K562 (cell line): ENCODE measurements around the gene PPP6R1. TPM values are rescaled to one million over a fixed set of nuclear protein-coding genes. Genes with fewer than 3 reads are reported as not detected.

Source experiments
- ATAC-seq: fragments of 200-7000 bp; cut with Tn5 transposase; 3 replicates; pipeline ENCODE4 v1.9.1; 2020; ENCODE audit warnings: moderate library complexity
- BruUV-seq: library from RNA; stranded (reverse); fragments of 400-500 nt; replicated peaks from 2 replicates; lab custom pipeline; 2021; lab: Mats Ljungman, UMichigan
- CTCF ChIA-PET: fragments of 300-600 bp; formaldehyde crosslinking; extraction: SDS; loops from one replicate; lab custom pipeline; 2021; ENCODE audit warnings: low intra/inter-chr PET ratio; lab: Yijun Ruan, JAX
- POLR2A ChIA-PET: fragments of 300-600, 350-650 bp; sonication (Branson Sonifier 250); formaldehyde crosslinking; extraction: SDS; loops from one replicate; lab custom pipeline; 2021; ENCODE audit warnings: antibody characterized with exemption, inconsistent platforms; lab: Yijun Ruan, JAX
- DNase-seq, 4 experiments: peaks; one replicate each; pipeline versions ENCODE4 v3.0.0 to v3.0.0-alpha.2; 2011 to 2018; ENCODE audit warnings: low spot score in 3 of 4, mixed read lengths in 3 of 4; ENCODE audit errors: extremely low read depth in 1 of 4
- FAIRE-seq: peaks from 2 replicates; lab custom pipeline; 2011; peaks lifted over from hg19 to GRCh38; lab: Jason Lieb, UNC
- H2AFZ ChIP-seq: 2 replicates; pipeline ENCODE4 v1.6.0; 2011; ENCODE audit warnings: low read depth, low read length, control low read depth, inconsistent platforms
- H3K27ac ChIP-seq: fragments of 200-600 bp; 3 replicates; pipeline ENCODE4 v1.8.0; 2011; ENCODE audit warnings: low read depth, mild to moderate bottlenecking, control low read depth, inconsistent platforms, low read length, moderate library complexity, mixed read lengths; ENCODE audit errors: extremely low read depth
- H3K27me3 ChIP-seq, 2 experiments: fragments of 300-600 bp in 1 of 2; 2 replicates in 1 of 2; 3 replicates in 1 of 2; pipeline versions ENCODE4 v1.6.0 to v1.8.0; 2011; ENCODE audit warnings: inconsistent platforms in 2 of 2, low read length in 2 of 2, mild to moderate bottlenecking in 1 of 2, mixed read lengths in 1 of 2, moderate library complexity in 1 of 2; ENCODE audit not compliant: control insufficient read depth in 2 of 2, insufficient read depth in 2 of 2
- H3K36me3 ChIP-seq: fragments of 300-600 bp; 3 replicates; pipeline ENCODE4 v1.8.0; 2011; ENCODE audit warnings: mild to moderate bottlenecking, low read length, inconsistent platforms; ENCODE audit not compliant: control insufficient read depth, insufficient read depth
- H3K4me1 ChIP-seq, 2 experiments: fragments of 200-600 bp in 1 of 2; replicated peaks in 1 of 2; 2 replicates in 1 of 2; 3 replicates in 1 of 2; pipeline versions ENCODE4 v1.5.1 to v1.8.0; 2011; ENCODE audit warnings: inconsistent platforms in 2 of 2, low read length in 2 of 2, mild to moderate bottlenecking in 1 of 2, mixed read lengths in 1 of 2, moderate library complexity in 1 of 2; ENCODE audit not compliant: control insufficient read depth in 2 of 2, insufficient read depth in 2 of 2
- H3K4me2 ChIP-seq: 2 replicates; pipeline ENCODE4 v1.6.1; 2011; ENCODE audit warnings: low read length, control low read depth, inconsistent platforms, mixed read lengths; ENCODE audit not compliant: insufficient read depth
- H3K4me3 ChIP-seq: fragments of 200-600 bp; sonication (generic), shearing (Covaris generic); 2 replicates; pipeline ENCODE4 v1.5.1; 2016; ENCODE audit warnings: control low read depth, inconsistent platforms
- H3K79me2 ChIP-seq: fragments of 200-600 bp; 3 replicates; pipeline ENCODE4 v1.8.0; 2011; ENCODE audit warnings: low read length, inconsistent platforms; ENCODE audit not compliant: control insufficient read depth, insufficient read depth
- H3K9ac ChIP-seq, 2 experiments: 2 replicates each; pipeline versions ENCODE4 v1.6.0 to v1.6.1; 2011; ENCODE audit warnings: low read depth in 2 of 2, low read length in 2 of 2, control low read depth in 1 of 2, inconsistent platforms in 1 of 2, mild to moderate bottlenecking in 1 of 2, mixed read lengths in 1 of 2; ENCODE audit not compliant: insufficient read depth in 1 of 2
- H3K9me1 ChIP-seq: one replicate; pipeline ENCODE4 v1.6.0; 2011; ENCODE audit warnings: inconsistent platforms, mild to moderate bottlenecking, low read length, moderate library complexity; ENCODE audit not compliant: control insufficient read depth, insufficient read depth
- H3K9me3 ChIP-seq: replicated peaks from 2 replicates; pipeline ENCODE4 v1.5.1; 2011; ENCODE audit warnings: low read depth, low read length, inconsistent platforms; ENCODE audit not compliant: control insufficient read depth, insufficient read depth
- H4K20me1 ChIP-seq: replicated peaks from 2 replicates; pipeline ENCODE4 v1.6.1; 2011; ENCODE audit warnings: low read length, inconsistent platforms, mixed read lengths; ENCODE audit not compliant: control insufficient read depth, insufficient read depth
- CBFA2T3 ChIP-seq: fragments of 450-650 bp; IDR thresholded peaks from 2 replicates; pipeline ENCODE4 v1.6.1; 2017
- CBFB ChIP-seq: sonication (generic); formaldehyde crosslinking; IDR thresholded peaks from 2 replicates; pipeline ENCODE4 v1.4.0; 2020; ENCODE audit warnings: mild to moderate bottlenecking, missing genetic modification reagents
- CTCFL ChIP-seq: IDR thresholded peaks from 2 replicates; pipeline ENCODE4 v1.6.1; 2011; ENCODE audit warnings: borderline replicate concordance, low read depth, mild to moderate bottlenecking, moderate library complexity, low read length; ENCODE audit not compliant: insufficient read depth, poor library complexity, severe bottlenecking
- CUX1 ChIP-seq: fragments of 200-800 bp; sonication (Bioruptor generic); IDR thresholded peaks from 2 replicates; pipeline ENCODE4 v1.6.1; 2016; ENCODE audit warnings: missing genetic modification characterization, missing compliant biosample characterization
- PHF8 ChIP-seq: fragments of 200-600 bp; sonication (generic); IDR thresholded peaks from 2 replicates; pipeline ENCODE4 v1.6.1; 2012; ENCODE audit warnings: mixed run types, mild to moderate bottlenecking, inconsistent platforms, low read length, moderate library complexity, borderline replicate concordance
- POLR2AphosphoS5 ChIP-seq: IDR thresholded peaks from 2 replicates; pipeline ENCODE4 v1.6.1; 2011; ENCODE audit warnings: mild to moderate bottlenecking, low read depth, low read length, moderate library complexity; ENCODE audit not compliant: control insufficient read depth, insufficient read depth
- POLR2G ChIP-seq: fragments of 200-400 bp; formaldehyde crosslinking; IDR thresholded peaks from 2 replicates; pipeline ENCODE4 v1.6.1; 2017; ENCODE audit warnings: low read depth, mild to moderate bottlenecking, antibody characterized with exemption, low read length, moderate library complexity
- ZC3H11A ChIP-seq: IDR thresholded peaks from 2 replicates; pipeline ENCODE4 v1.6.1; 2012; ENCODE audit warnings: low read depth, low read length, improper control_type of control experiment
- ZKSCAN3 ChIP-seq: fragments of 250-450 bp; sonication (Bioruptor Pico); IDR thresholded peaks from 2 replicates; pipeline ENCODE4 v1.4.0; 2020
- WGBS: fragments of 100-300 bp; shearing (Covaris generic); methylation state at CpG from one replicate; pipeline ENCODE4 v1.1.6; 2016; ENCODE audit warnings: low coverage, mixed read lengths; ENCODE audit not compliant: insufficient coverage; ENCODE audit errors: missing lambda C conversion rate; 5-methylcytosine and 5-hydroxymethylcytosine counted together
- in situ Hi-C: fragments of 300-500 bp; cut with MboI; formaldehyde crosslinking; loops from 4 replicates; pipeline ENCODE4 v1.15.0; 2018; ENCODE audit warnings: inconsistent platforms, mixed read lengths
- intact Hi-C: fragments of 100-400 bp; cut with micrococcal nuclease; formaldehyde crosslinking; loops from 2 replicates; pipeline ENCODE4 v1.14.2; 2022
- polyA plus RNA-seq, 8 experiments: library from polyadenylated mRNA; depleted of rRNA in 4 of 8; stranded (reverse) in 5 of 8; unstranded in 3 of 8; fragments of >200 nt; fragmentation: Nextera tagmentation in 2 of 8; fragmentation: Illumina TruSeq in 1 of 8; extraction: Ambion mirVana in 2 of 8; extraction: Trizol in 1 of 8; gene quantifications; 2 replicates each; pipeline versions ENCODE4 v1.2.1 to v1.2.3, GENCODE V29; 2011 to 2014; ENCODE audit warnings: inconsistent platforms in 1 of 8, missing spikeins in 1 of 8
- total RNA-seq, 7 experiments: library from RNA; depleted of rRNA in 6 of 7; stranded (reverse); fragments of >200 nt in 6 of 7; fragmentation: Illumina TruSeq in 2 of 7; extraction: Trizol in 2 of 7; gene quantifications; 2 replicates each; pipeline versions ENCODE4 v1.2.1 to v1.2.3, GENCODE V29; 2011 to 2021; ENCODE audit warnings: low replicate concordance in 1 of 7
- TF ChIP-seq, protein P1 (sequence below): fragments of 450-650 bp; IDR thresholded peaks from 2 replicates; pipeline ENCODE4 v1.6.1; 2016; ENCODE audit warnings: antibody characterized with exemption

PPP6R1 gene
- total and polyA plus RNA-seq, 9 of the 15 experiments (the other 6 are each of a cell fraction or from before 2014, with no cell fraction given) = 0.48 to 135 (median 37.2) TPM

GRCh38 chr19:55246462-55247451 lies 12.1 kb downstream of the PPP6R1 start:
- FAIRE-seq (peak; percentile 26), ATAC-seq (no peak), DNase-seq (peak in 2 of 4 experiments; percentile 51 to 53)
- in situ Hi-C loops (no loop called here), intact Hi-C loops (no loop called here)
- no peaks in the 10 kb centered on the region; a peak in 1 of 5 replicates for H3K27me3 ChIP-seq
- peaks cover 92% of the 10 kb centered on the region for H3K36me3 ChIP-seq
- BruUV-seq = no TSS peak
- peaks cover 5 to 35% of the 10 kb centered on the region in 2 experiments; a peak in 4 of 5 replicates for H3K4me1 ChIP-seq
- CTCF ChIA-PET = no interaction called here
- peak overlapping the region in 1 of 2 experiments; percentile 68; a peak in 2 of 4 replicates for H3K9ac ChIP-seq
- no peak overlapping the region for H3K4me2 ChIP-seq
- H2AFZ ChIP-seq = no peak overlapping the region
- H3K4me3 ChIP-seq = no peak overlapping the region
- WGBS = 79% methylated on average over 35 of the region's 40 CpGs
- H3K79me2 ChIP-seq = peaks cover 47% of the 10 kb centered on the region
- no peak overlapping the region for H3K27ac ChIP-seq
- H3K9me3 ChIP-seq = no peaks in the 10 kb centered on the region
- H3K9me1 ChIP-seq = peaks cover 3% of the 10 kb centered on the region
- POLR2A ChIA-PET = interaction anchor here (0.5 to 2.9 kb wide), 7 partner anchors 10 to 160 kb away, joined by 3 to 26 read pairs (median 3); partner anchors contain the start of gene PPP6R1
- peaks cover 47% of the 10 kb centered on the region for H4K20me1 ChIP-seq
- TF ChIP-seq CBFA2T3 (peak; percentile 42), POLR2G (peak; percentile 53), CBFB (no peak), ZC3H11A (no peak), POLR2AphosphoS5 (0 out of 2 replicates have a peak, but pooled peaks have one; percentile 13), CUX1 (no peak), CTCFL (no peak), PHF8 (no peak), ZKSCAN3 (CRISPR knock-in tag) (no peak)
- TF ChIP-seq, protein P1, sequence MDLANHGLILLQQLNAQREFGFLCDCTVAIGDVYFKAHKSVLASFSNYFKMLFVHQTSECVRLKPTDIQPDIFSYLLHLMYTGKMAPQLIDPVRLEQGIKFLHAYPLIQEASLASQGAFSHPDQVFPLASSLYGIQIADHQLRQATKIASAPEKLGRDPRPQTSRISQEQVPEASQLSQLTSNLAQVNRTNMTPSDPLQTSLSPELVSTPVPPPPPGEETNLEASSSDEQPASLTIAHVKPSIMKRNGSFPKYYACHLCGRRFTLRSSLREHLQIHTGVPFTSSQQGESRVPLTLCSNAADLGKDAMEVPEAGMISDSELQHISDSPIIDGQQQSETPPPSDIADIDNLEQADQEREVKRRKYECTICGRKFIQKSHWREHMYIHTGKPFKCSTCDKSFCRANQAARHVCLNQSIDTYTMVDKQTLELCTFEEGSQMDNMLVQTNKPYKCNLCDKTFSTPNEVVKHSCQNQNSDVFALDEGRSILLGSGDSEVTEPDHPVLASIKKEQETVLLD = no peak
